Measurements from ENCODE around the gene CARHSP1. TPM values are rescaled to one million over a fixed set of nuclear protein-coding genes. Genes with fewer than 3 reads are reported as not detected.

Gene CARHSP1
- total and polyA plus RNA-seq, 2 experiments from 2014 or later, result 140 to 167 TPM

GRCh38 chr16:8854298-8854948 is 14.4 kb downstream of the CARHSP1 start:
- no peak for DNase-seq (ENCODE audit: low spot score)
- Histone ChIP-seq H3K79me2 (peaks cover 13% of the 10 kb centered on the region), H3K36me3 (replicated peaks; ENCODE audit: insufficient read depth, low read depth) (no peaks in the 10 kb centered on the region), H4K20me1 (ENCODE audit: insufficient read depth, poor library complexity, severe bottlenecking) (peaks cover 6% of the 10 kb centered on the region), H3K4me2 (no peak overlapping the region), H3K4me1 (ENCODE audit: insufficient read depth) (no peaks in the 10 kb centered on the region), H3K9me3 (ENCODE audit: low read depth) (no peaks in the 10 kb centered on the region), H3K9me2 (replicated peaks; ENCODE audit: insufficient read depth) (no peaks in the 10 kb centered on the region), H3K4me3 (no peak overlapping the region), H2AFZ (no peak overlapping the region), H3K27ac (no peak overlapping the region), H3K27me3 (no peaks in the 10 kb centered on the region)
- WGBS (ENCODE audit: low lambda C conversion rate, missing lambda C conversion rate), result 97% methylated on average over 8 of the region's 9 CpGs
- no peak for TF ChIP-seq EZH2phosphoT487 (IDR thresholded peaks at IDR 0.05; ENCODE audit: low read depth, severe bottlenecking, unreplicated experiment)
- no peak for TF ChIP-seq CTCF (IDR thresholded peaks at IDR 0.05; ENCODE audit: poor library complexity)
- no peak for TF ChIP-seq EZH2 (IDR thresholded peaks at IDR 0.05; ENCODE audit: borderline replicate concordance)

GRCh38 chr16:8853611-8854010 is 15.2 kb downstream of the CARHSP1 start:
- DNase-seq (ENCODE audit: low spot score), result no peak
- Histone ChIP-seq H3K27ac (no peak overlapping the region), H3K27me3 (no peaks in the 10 kb centered on the region), H3K9me3 (ENCODE audit: low read depth) (no peaks in the 10 kb centered on the region), H3K9me2 (replicated peaks; ENCODE audit: insufficient read depth) (no peaks in the 10 kb centered on the region), H3K79me2 (peaks cover 5% of the 10 kb centered on the region), H2AFZ (no peak overlapping the region), H4K20me1 (ENCODE audit: insufficient read depth, poor library complexity, severe bottlenecking) (peaks cover 6% of the 10 kb centered on the region), H3K36me3 (replicated peaks; ENCODE audit: insufficient read depth, low read depth) (no peaks in the 10 kb centered on the region), H3K4me2 (no peak overlapping the region), H3K4me3 (no peak overlapping the region), H3K4me1 (ENCODE audit: insufficient read depth) (no peaks in the 10 kb centered on the region)
- TF ChIP-seq EZH2phosphoT487 (IDR thresholded peaks at IDR 0.05; ENCODE audit: low read depth, severe bottlenecking, unreplicated experiment) (no peak), CTCF (IDR thresholded peaks at IDR 0.05; ENCODE audit: poor library complexity) (no peak), EZH2 (IDR thresholded peaks at IDR 0.05; ENCODE audit: borderline replicate concordance) (no peak)
- WGBS (ENCODE audit: low lambda C conversion rate, missing lambda C conversion rate), result 90% methylated on average over 7 of the region's 7 CpGs

GRCh38 chr16:8853150-8853549 is 15.7 kb downstream of the CARHSP1 start:
- Histone ChIP-seq H3K27me3 (no peaks in the 10 kb centered on the region), H3K79me2 (no peaks in the 10 kb centered on the region), H3K9me3 (ENCODE audit: low read depth) (no peaks in the 10 kb centered on the region), H3K4me3 (no peak overlapping the region), H3K4me2 (no peak overlapping the region), H4K20me1 (ENCODE audit: insufficient read depth, poor library complexity, severe bottlenecking) (peaks cover 6% of the 10 kb centered on the region), H3K4me1 (ENCODE audit: insufficient read depth) (no peaks in the 10 kb centered on the region), H3K36me3 (replicated peaks; ENCODE audit: insufficient read depth, low read depth) (no peaks in the 10 kb centered on the region), H2AFZ (no peak overlapping the region), H3K27ac (no peak overlapping the region), H3K9me2 (replicated peaks; ENCODE audit: insufficient read depth) (no peaks in the 10 kb centered on the region)
- DNase-seq (ENCODE audit: low spot score), result no peak
- TF ChIP-seq EZH2phosphoT487 (IDR thresholded peaks at IDR 0.05; ENCODE audit: low read depth, severe bottlenecking, unreplicated experiment), result no peak
- no peak for TF ChIP-seq CTCF (IDR thresholded peaks at IDR 0.05; ENCODE audit: poor library complexity)
- no peak for TF ChIP-seq EZH2 (IDR thresholded peaks at IDR 0.05; ENCODE audit: borderline replicate concordance)
- WGBS (ENCODE audit: low lambda C conversion rate, missing lambda C conversion rate), result 81% methylated on average over 7 of the region's 7 CpGs
